ENCODE results near the gene TMEM74B.
"Not testable (repeated sequence)": the region's sequence is repeated elsewhere in the genome, so short reads cannot be mapped to it uniquely, and the experiment has no call there.

The TMEM74B gene

DNA sequence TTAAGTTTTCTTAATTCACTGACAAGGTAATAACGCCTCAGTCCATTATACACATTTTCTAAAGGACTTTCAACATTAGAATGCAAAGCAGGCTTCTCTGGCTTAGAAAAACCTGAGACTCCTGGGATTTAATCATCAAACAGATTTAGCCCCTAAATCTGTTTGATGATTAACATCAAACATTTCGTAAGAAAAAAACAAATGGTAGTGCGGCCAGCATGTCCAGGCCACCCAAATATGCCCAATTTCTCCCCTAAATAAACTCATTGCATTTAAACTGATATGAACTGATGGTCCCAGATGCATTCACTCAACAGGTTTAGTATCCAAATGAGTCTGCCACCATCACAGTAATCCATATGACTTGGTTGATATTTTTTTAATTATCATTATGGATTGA lies 6.2 kb downstream of the TMEM74B start:
- no peak for DNase-seq (ENCODE audit: low spot score)

DNA sequence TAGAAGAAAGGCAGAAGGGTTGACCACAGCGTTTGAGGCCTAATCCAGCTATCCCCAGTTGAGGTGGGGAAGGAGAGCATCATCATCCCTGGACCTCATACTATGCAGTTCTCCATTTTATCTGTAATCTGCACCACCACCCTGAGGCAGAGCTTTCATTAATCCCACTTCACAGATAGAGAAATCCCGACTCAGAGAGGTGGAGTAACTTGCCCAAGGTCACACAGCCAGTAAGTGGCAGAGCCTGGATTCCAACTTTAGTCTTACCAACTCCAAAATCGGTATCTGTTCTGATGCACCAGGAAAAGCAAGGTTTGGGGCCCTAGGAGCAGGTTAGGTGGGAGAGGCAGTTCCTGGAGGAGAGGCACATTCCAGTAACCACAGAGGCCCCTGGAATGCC lies 6.7 kb downstream of the TMEM74B start:
- no peak for DNase-seq (ENCODE audit: low spot score)

DNA sequence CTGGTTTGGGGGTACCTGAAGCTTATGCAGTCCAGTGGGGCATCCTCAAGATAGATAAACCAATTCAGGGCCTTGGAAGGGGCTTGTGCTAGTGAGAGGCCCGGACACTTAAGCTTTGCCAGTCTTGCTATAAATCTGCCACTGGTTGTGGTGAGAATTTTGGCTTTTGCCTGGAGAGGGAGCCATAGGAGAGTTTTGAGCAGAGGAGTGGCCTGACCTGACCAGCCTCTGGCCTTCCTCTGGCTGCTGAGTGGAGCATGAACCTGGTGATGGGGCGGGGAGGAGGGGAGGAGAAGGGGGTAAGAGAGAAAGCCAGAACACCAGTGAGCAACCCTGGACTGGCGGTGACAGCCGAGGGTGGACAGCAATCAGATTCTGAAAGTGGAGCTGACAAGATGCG lies 7.1 kb downstream of the TMEM74B start:
- DNase-seq (ENCODE audit: low spot score), result peak; percentile 72

GRCh38 chr20:1174787-1175186 lies 10.0 kb downstream of the TMEM74B start:
- DNase-seq (ENCODE audit: low spot score), result no peak

- DNase-seq (ENCODE audit: low spot score), result no peak
Observed at GRCh38 chr20:1173698-1174097, 11.1 kb downstream of the TMEM74B start.

GRCh38 chr20:1171461-1172093 lies 13.2 kb downstream of the TMEM74B start:
- DNase-seq (ENCODE audit: low spot score), result peak; percentile 85

- DNase-seq (ENCODE audit: low spot score), result no peak
Observed at GRCh38 chr20:1169224-1169623, 15.6 kb downstream of the TMEM74B start.

- no peak for DNase-seq (ENCODE audit: low spot score)
Observed at GRCh38 chr20:1166948-1167720, 17.6 kb downstream of the TMEM74B start.

GRCh38 chr20:1165941-1166340 lies 18.8 kb downstream of the TMEM74B start:
- DNase-seq (ENCODE audit: low spot score), result no peak

- DNase-seq (ENCODE audit: low spot score), result no peak
Observed at GRCh38 chr20:1165521-1165920, 19.3 kb downstream of the TMEM74B start.

DNA sequence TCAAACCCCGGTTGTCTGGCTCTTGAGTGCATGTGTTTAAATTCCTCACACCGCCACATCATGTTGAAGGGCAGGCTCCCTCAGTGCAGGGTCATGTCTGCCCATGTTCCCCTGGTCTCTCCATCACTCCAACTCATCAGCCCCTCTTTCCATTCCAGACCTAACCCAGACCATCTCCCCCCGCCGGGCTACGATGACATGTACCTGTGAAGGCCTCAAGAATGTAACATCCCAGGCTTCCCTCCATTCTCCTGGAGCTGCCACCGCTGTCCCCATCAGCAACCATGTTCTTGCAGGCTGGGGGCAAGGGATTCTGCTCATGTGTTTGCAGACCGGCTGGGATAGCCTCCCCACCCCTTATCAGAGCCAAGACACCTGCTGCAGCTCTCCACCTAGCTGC lies 19.9 kb downstream of the TMEM74B start:
- DNase-seq (ENCODE audit: low spot score), result no peak

DNA sequence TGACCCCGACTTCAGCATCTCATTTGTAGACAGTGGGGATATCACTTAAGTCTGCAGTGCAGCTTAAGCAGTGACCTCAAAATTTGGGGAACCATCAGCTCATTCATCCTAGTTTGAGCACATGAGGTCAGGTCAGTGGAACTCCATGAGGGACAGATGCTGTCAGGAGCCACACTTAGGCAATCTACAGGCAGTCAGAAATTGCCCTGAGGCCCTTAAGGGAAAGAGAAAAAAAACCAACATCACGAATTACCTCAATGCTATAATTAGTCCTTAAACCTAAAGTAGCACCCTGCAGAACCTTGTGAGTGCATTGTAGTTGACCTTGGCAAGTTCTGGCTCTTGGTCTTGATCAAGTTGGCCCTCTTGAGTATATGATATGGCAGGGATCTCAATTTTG lies 21.1 kb downstream of the TMEM74B start:
- no peak for DNase-seq (ENCODE audit: low spot score)

GRCh38 chr20:1163105-1163504 lies 21.7 kb downstream of the TMEM74B start:
- no peak for DNase-seq (ENCODE audit: low spot score)

GRCh38 chr20:1160991-1161390 lies 23.8 kb downstream of the TMEM74B start:
- no peak for DNase-seq (ENCODE audit: low spot score)

- DNase-seq (ENCODE audit: low spot score), result no peak
Observed at GRCh38 chr20:1160496-1160895, 24.3 kb downstream of the TMEM74B start.

GRCh38 chr20:1155342-1155741 lies 29.4 kb downstream of the TMEM74B start:
- no peak for DNase-seq (ENCODE audit: low spot score)

GRCh38 chr20:1154691-1155090 lies 30.1 kb downstream of the TMEM74B start:
- DNase-seq (ENCODE audit: low spot score), result no peak

- no peak for DNase-seq (ENCODE audit: low spot score)
Observed at GRCh38 chr20:1154226-1154625, 30.6 kb downstream of the TMEM74B start.

DNA sequence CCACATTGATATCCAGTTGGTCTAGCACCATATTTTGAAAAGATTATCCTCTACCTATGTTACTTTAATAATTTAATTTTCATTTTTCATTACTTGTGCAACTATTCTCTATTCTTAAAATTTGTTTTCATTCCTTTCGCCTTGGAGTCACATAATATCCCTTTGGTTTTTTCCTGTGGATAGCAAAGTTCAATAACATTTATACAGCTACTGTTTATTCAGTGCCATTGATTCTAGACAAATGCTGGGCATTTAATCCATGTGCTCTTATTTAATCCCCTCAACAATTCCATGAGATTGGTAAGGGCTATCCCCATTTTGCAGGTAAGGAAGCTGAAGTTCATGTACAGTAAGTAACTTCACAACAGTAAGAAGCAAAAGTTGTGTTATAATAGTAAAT lies 33.8 kb downstream of the TMEM74B start:
- DNase-seq (ENCODE audit: low spot score), result no peak

DNA sequence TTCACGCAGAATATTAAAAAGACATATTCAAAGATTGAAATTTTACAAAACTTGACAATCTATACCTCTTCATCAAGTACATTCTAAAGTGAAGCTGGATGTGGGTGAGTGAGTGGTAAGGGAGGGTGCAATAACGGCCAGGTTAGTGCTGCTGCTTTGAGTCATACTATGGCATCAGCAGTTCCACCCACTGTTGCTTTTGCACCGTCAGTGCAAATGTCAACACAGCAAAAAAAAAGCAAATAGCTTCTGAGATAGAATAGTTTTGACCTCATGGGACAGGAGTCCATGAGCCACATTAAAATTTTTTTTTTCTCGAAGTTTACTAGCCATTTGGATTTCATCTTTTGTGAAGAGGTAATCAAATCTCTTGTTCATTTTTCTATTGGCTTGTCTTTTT lies 34.6 kb downstream of the TMEM74B start:
- no peak for DNase-seq (ENCODE audit: low spot score)

GRCh38 chr20:1149812-1150211 lies 35.0 kb downstream of the TMEM74B start:
- not testable (repeated sequence) for DNase-seq (ENCODE audit: low spot score)

DNA sequence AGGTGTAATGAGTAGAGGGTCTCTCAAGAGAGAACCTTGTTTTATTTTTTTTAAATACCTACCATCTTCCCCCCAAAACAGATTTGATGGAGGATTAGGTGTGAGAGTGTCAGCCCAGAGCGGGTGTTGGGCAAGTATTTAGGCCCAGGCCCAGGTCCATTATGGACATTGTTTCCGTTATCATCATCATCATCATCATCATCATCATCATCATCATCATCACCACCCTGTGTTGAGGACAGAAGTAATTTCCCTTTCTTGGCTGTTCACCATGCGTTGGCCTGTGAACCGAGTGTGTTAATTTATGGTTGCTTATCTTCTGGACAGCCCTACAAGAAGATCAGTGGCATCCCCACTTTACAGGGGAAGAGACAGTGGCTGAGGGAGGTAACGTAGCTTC lies 37.8 kb downstream of the TMEM74B start:
- no peak for DNase-seq (ENCODE audit: low spot score)

- no peak for DNase-seq (ENCODE audit: low spot score)
Observed at GRCh38 chr20:1144401-1145172, 40.2 kb downstream of the TMEM74B start.

All from iPS-NIHi11 (cell line).